Mesenchymal stem cell (in vitro differentiated cells and primary cell): ENCODE measurements around the gene GALK1.

Source experiments
- DNase-seq: peaks from one replicate; pipeline ENCODE4 v3.0.0-alpha.2; 2013
- H2AFZ ChIP-seq: one replicate; pipeline ENCODE4 v1.6.1; 2013; ENCODE audit warnings: low read depth, mild to moderate bottlenecking, control low read depth, inconsistent platforms, low read length, moderate library complexity
- H2AK5ac ChIP-seq: 2 replicates; pipeline ENCODE4 v1.6.1; 2013; ENCODE audit warnings: low read length, moderate library complexity, mild to moderate bottlenecking, inconsistent platforms; ENCODE audit not compliant: severe bottlenecking
- H2BK120ac ChIP-seq: one replicate; pipeline ENCODE4 v1.6.1; 2013; ENCODE audit warnings: low read depth, mild to moderate bottlenecking, inconsistent platforms, low read length, moderate library complexity
- H2BK12ac ChIP-seq, 2 experiments: one replicate each; pipeline ENCODE4 v1.6.1; 2013; ENCODE audit warnings: inconsistent platforms in 2 of 2, low read length in 2 of 2, mild to moderate bottlenecking in 2 of 2, moderate library complexity in 2 of 2, control low read depth in 1 of 2
- H2BK15ac ChIP-seq: one replicate; pipeline ENCODE4 v1.6.1; 2013; ENCODE audit warnings: mild to moderate bottlenecking, low read depth, inconsistent platforms; ENCODE audit not compliant: poor library complexity, severe bottlenecking
- H2BK5ac ChIP-seq: 2 replicates; pipeline ENCODE4 v1.6.1; 2013; ENCODE audit warnings: low read depth, mild to moderate bottlenecking, low read length, control low read depth, inconsistent platforms; ENCODE audit not compliant: poor library complexity, severe bottlenecking
- H3K14ac ChIP-seq, 2 experiments: one replicate each; pipeline ENCODE4 v1.6.1; 2013; ENCODE audit warnings: inconsistent platforms in 2 of 2, low read length in 2 of 2, control low read depth in 1 of 2, mild to moderate bottlenecking in 1 of 2, moderate library complexity in 1 of 2
- H3K18ac ChIP-seq, 2 experiments: one replicate each; pipeline ENCODE4 v1.6.1; 2013; ENCODE audit warnings: inconsistent platforms in 2 of 2, low read length in 2 of 2, control low read depth in 1 of 2, low read depth in 1 of 2, mild to moderate bottlenecking in 1 of 2
- H3K23ac ChIP-seq, 2 experiments: one replicate each; pipeline ENCODE4 v1.6.1; 2013; ENCODE audit warnings: inconsistent platforms in 2 of 2, low read length in 2 of 2, mild to moderate bottlenecking in 2 of 2, moderate library complexity in 2 of 2, control low read depth in 1 of 2
- H3K27ac ChIP-seq: 2 replicates; pipeline ENCODE4 v1.5.1; 2013; ENCODE audit warnings: mild to moderate bottlenecking, moderate library complexity, low read length, control low read depth, inconsistent platforms; ENCODE audit not compliant: poor library complexity, severe bottlenecking
- H3K27me3 ChIP-seq, 2 experiments: 2 replicates each; pipeline versions ENCODE4 v1.6.1 to v1.7.0; 2013; ENCODE audit warnings: low read length in 2 of 2, mild to moderate bottlenecking in 2 of 2, moderate library complexity in 2 of 2, control low read depth in 1 of 2, inconsistent platforms in 1 of 2; ENCODE audit not compliant: control insufficient read depth in 1 of 2, insufficient read depth in 1 of 2
- H3K36me3 ChIP-seq, 2 experiments: 2 replicates each; pipeline versions ENCODE4 v1.6.1 to v1.7.0; 2013; ENCODE audit warnings: low read length in 2 of 2, control low read depth in 1 of 2, inconsistent platforms in 1 of 2, low read depth in 1 of 2, mild to moderate bottlenecking in 1 of 2; ENCODE audit not compliant: insufficient read depth in 2 of 2, control insufficient read depth in 1 of 2
- H3K4ac ChIP-seq, 2 experiments: one replicate each; pipeline ENCODE4 v1.6.1; 2013; ENCODE audit warnings: inconsistent platforms in 2 of 2, low read length in 2 of 2, mild to moderate bottlenecking in 2 of 2, moderate library complexity in 2 of 2, control low read depth in 1 of 2, low read depth in 1 of 2
- H3K4me1 ChIP-seq: 2 replicates; pipeline ENCODE4 v1.6.1; 2013; ENCODE audit warnings: low read depth, low read length, control low read depth; ENCODE audit not compliant: control insufficient read depth, insufficient read depth
- H3K4me2 ChIP-seq: 2 replicates; pipeline ENCODE4 v1.6.1; 2013; ENCODE audit warnings: low read length, mild to moderate bottlenecking, inconsistent platforms; ENCODE audit not compliant: poor library complexity, severe bottlenecking
- H3K4me3 ChIP-seq, 2 experiments: 2 replicates each; pipeline versions ENCODE4 v1.5.1 to v1.7.0; 2013; ENCODE audit warnings: low read length in 2 of 2, mild to moderate bottlenecking in 2 of 2, control low read depth in 1 of 2, low read depth in 1 of 2; ENCODE audit not compliant: insufficient read depth in 1 of 2
- H3K79me1 ChIP-seq: replicated peaks from 2 replicates; pipeline ENCODE4 v1.6.1; 2013; ENCODE audit warnings: mild to moderate bottlenecking, control low read depth, low read length, inconsistent platforms; ENCODE audit not compliant: poor library complexity, severe bottlenecking
- H3K9ac ChIP-seq: 2 replicates; pipeline ENCODE4 v1.7.0; 2013; ENCODE audit warnings: mild to moderate bottlenecking, low read length, moderate library complexity
- H3K9me3 ChIP-seq: 2 replicates; pipeline ENCODE4 v1.7.0; 2013; ENCODE audit warnings: mild to moderate bottlenecking, low read length; ENCODE audit not compliant: control insufficient read depth
- H4K8ac ChIP-seq: one replicate; pipeline ENCODE4 v1.6.1; 2013; ENCODE audit warnings: inconsistent platforms, mild to moderate bottlenecking, low read length, moderate library complexity
- H4K91ac ChIP-seq: one replicate; pipeline ENCODE4 v1.6.1; 2013; ENCODE audit warnings: mild to moderate bottlenecking, low read length, inconsistent platforms
- WGBS: methylation state at CpG from one replicate; pipeline ENCODE4 v1.1.7; 2013; ENCODE audit warnings: mixed read lengths; 5-methylcytosine and 5-hydroxymethylcytosine counted together

Gene GALK1

DNA sequence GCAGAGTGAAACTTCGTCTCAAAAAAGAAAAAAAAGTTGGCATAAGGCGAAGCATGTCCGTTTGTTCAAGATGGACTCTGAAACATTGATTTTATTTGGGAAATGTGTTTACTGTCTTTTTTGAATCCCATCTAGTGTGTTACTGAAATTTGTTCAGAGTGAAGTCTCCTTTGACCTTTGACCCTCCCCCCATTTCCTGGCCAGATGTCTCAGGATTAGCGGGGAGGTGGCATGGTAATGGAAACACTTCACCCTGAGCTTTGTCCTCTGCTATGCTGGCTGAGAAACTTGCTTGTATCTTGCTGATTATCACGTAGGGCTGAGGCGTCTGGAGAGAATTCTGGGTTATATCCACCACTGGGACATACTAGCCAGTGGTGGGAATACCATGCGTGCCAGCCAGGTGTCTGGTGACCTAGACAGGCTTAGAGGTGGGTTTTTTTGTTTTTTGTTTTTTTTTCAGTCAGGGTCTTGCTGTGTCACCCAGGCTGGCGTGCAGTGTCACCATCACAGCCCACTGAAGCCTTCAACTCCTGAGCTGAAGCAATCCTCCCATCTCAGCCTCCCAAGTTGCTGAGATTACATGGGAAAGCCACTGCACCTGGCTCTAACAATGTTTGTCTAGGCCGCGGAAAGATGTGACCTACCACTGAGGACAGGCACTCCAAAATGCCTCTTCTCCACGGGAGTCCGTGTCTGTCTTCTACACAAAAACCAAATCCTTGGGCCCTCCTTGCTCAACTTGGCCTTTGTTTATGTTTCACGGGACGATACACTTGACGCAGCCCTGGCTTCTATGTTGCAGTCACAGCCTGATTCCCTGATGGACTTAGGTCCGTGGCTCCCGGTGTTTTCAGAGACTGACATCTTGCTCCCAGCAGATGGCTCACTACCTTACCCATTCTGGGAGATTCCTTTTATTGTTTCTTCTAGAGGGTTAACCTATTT is 6.6 kb upstream of the GALK1 start:
- Histone ChIP-seq H3K4me2 (no peak overlapping the region), H3K9me3 (no peaks in the 10 kb centered on the region), H3K4me3 (no peak overlapping the region), H3K18ac (no peak overlapping the region), H2BK5ac (no peak overlapping the region), H3K27me3 (no peaks in the 10 kb centered on the region), H3K14ac (no peak overlapping the region), H3K27ac (no peak overlapping the region), H2BK120ac (no peak overlapping the region), H2BK15ac (peak overlapping the region; percentile 1), H3K4me1 (peaks cover 5% of the 10 kb centered on the region), H3K79me1 (no peaks in the 10 kb centered on the region), H4K8ac (no peak overlapping the region), H2BK12ac (peak overlapping the region in 1 of 2 experiments; percentile 47), H3K23ac (no peak overlapping the region), H3K36me3 (peaks cover 16 to 21% of the 10 kb centered on the region in 2 experiments), H3K9ac (no peak overlapping the region), H3K4ac (no peak overlapping the region), H4K91ac (no peak overlapping the region), H2AK5ac (no peak overlapping the region), H2AFZ (no peak overlapping the region)
- peak; percentile 50 for DNase-seq
- 65% methylated on average over 17 of the region's 17 CpGs for WGBS

DNA sequence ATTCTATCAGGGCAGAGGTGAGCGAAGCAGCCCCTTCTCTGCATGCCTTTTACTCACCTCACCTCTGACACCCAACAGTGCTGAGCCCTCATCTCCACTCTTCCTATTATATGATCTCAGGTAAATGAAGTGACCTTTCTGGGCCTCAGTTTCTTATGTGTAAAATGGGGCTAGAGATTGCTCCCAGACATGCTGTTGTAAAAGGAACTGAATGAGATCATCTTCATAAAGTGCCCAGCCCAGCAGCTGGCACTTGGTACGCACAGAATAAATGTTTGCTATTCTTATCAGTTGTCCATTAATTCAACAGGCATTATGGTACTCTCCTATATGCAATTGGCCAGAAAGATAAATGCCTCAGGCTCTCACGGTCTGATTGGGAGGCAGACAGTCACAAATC is 4.5 kb upstream of the GALK1 start:
- DNase-seq = no peak
- Histone ChIP-seq H3K14ac (no peak overlapping the region), H3K4me1 (peaks cover 8% of the 10 kb centered on the region), H3K4me2 (no peak overlapping the region), H3K79me1 (no peaks in the 10 kb centered on the region), H2BK12ac (no peak overlapping the region), H3K23ac (no peak overlapping the region), H3K9me3 (no peaks in the 10 kb centered on the region), H2AFZ (no peak overlapping the region), H3K4me3 (no peak overlapping the region), H4K91ac (no peak overlapping the region), H2BK5ac (no peak overlapping the region), H4K8ac (no peak overlapping the region), H3K9ac (no peak overlapping the region), H3K27me3 (no peaks in the 10 kb centered on the region), H3K18ac (no peak overlapping the region), H3K36me3 (peaks cover 3 to 7% of the 10 kb centered on the region in 2 experiments), H2BK15ac (no peak overlapping the region), H2BK120ac (no peak overlapping the region), H3K27ac (no peak overlapping the region), H3K4ac (no peak overlapping the region), H2AK5ac (no peak overlapping the region)
- WGBS = 95% methylated on average over 2 of the region's 3 CpGs

DNA sequence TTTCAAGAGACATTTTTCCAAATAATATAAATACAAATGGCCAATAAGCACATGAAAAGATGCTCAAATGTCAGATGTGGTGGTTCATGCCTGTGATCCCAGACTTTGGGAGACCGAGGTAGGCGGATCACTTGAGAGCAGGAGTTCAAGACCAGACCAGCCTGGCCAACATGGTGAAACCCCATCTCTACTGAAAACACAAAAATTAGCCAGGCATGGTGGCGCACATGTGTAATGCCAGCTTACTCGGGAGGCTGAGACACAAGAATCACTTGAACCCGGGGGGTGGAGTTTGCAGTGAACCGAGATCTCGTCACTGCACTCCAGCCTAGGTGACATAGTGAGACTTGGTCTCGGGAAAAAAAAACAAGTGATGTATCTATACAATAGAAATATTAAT is 2.9 kb upstream of the GALK1 start:
- H2AK5ac ChIP-seq = no peak overlapping the region
- H2BK12ac ChIP-seq = no peak overlapping the region
- no peak overlapping the region for H3K4me2 ChIP-seq
- no peak overlapping the region for H2BK5ac ChIP-seq
- H3K9ac ChIP-seq = no peak overlapping the region
- peaks cover 24% of the 10 kb centered on the region for H3K4me1 ChIP-seq
- peaks cover 3% of the 10 kb centered on the region for H3K79me1 ChIP-seq
- H2BK15ac ChIP-seq = no peak overlapping the region
- H3K36me3 ChIP-seq = peaks cover 5 to 8% of the 10 kb centered on the region in 2 experiments
- H3K4me3 ChIP-seq = no peak overlapping the region
- H2AFZ ChIP-seq = no peak overlapping the region
- H3K18ac ChIP-seq = no peak overlapping the region
- no peak overlapping the region for H2BK120ac ChIP-seq
- no peak for DNase-seq
- no peak overlapping the region for H4K8ac ChIP-seq
- no peak overlapping the region for H3K4ac ChIP-seq
- H3K23ac ChIP-seq = no peak overlapping the region
- H4K91ac ChIP-seq = no peak overlapping the region
- 98% methylated on average over 6 of the region's 8 CpGs for WGBS
- no peaks in the 10 kb centered on the region for H3K9me3 ChIP-seq
- no peak overlapping the region for H3K27ac ChIP-seq
- H3K14ac ChIP-seq = no peak overlapping the region
- H3K27me3 ChIP-seq = no peaks in the 10 kb centered on the region

DNA sequence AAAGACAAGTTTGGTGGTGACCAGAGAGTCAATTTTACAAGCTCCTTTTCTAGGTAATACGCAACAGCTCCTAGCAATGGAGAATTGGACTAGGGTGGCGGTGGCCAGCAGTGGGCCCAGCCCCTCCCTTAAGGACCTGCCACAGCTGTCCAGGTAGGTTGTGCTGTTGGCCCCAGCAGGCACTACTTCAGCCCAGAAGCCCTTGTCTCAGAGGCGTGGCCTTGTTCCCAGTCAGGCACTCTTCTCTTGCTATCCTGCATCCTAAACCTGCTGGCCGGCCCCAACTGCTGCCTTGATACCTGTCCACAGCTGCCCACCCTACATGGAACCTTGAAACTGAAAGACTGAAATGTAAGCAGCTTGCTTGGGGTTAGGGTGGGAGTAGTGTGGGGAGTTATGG is 989 bp upstream of the GALK1 start:
- no peak overlapping the region for H3K9ac ChIP-seq
- peaks cover 5% of the 10 kb centered on the region for H3K79me1 ChIP-seq
- H2BK5ac ChIP-seq = no peak overlapping the region
- H2AK5ac ChIP-seq = no peak overlapping the region
- no peak overlapping the region for H3K4ac ChIP-seq
- H3K23ac ChIP-seq = no peak overlapping the region
- no peak overlapping the region for H3K18ac ChIP-seq
- H3K9me3 ChIP-seq = no peaks in the 10 kb centered on the region
- peak overlapping the region in 1 of 2 experiments; percentile 10 for H2BK12ac ChIP-seq
- H2AFZ ChIP-seq = no peak overlapping the region
- H4K91ac ChIP-seq = no peak overlapping the region
- no peak overlapping the region for H2BK120ac ChIP-seq
- DNase-seq = no peak
- no peak overlapping the region for H3K4me3 ChIP-seq
- no peak overlapping the region for H3K4me2 ChIP-seq
- H3K27ac ChIP-seq = no peak overlapping the region
- peaks cover 11 to 14% of the 10 kb centered on the region in 2 experiments for H3K36me3 ChIP-seq
- H3K14ac ChIP-seq = no peak overlapping the region
- 81% methylated on average over 4 of the region's 4 CpGs for WGBS
- H2BK15ac ChIP-seq = no peak overlapping the region
- no peak overlapping the region for H4K8ac ChIP-seq
- peaks cover 26% of the 10 kb centered on the region for H3K4me1 ChIP-seq
- no peaks in the 10 kb centered on the region for H3K27me3 ChIP-seq
